ENCODE data around the gene CAMTA1. TPM values are rescaled to one million over a fixed set of nuclear protein-coding genes. Genes with fewer than 3 reads are reported as not detected.
A peak's percentile ranks its signal among the peaks of the same experiment; 100 is the strongest.

The CAMTA1 gene
- total and polyA plus RNA-seq, 9 of the 15 experiments (the other 6 are each of a cell fraction or from before 2014, with no cell fraction given), result 43.9 to 161 (median 65.9) TPM

DNA sequence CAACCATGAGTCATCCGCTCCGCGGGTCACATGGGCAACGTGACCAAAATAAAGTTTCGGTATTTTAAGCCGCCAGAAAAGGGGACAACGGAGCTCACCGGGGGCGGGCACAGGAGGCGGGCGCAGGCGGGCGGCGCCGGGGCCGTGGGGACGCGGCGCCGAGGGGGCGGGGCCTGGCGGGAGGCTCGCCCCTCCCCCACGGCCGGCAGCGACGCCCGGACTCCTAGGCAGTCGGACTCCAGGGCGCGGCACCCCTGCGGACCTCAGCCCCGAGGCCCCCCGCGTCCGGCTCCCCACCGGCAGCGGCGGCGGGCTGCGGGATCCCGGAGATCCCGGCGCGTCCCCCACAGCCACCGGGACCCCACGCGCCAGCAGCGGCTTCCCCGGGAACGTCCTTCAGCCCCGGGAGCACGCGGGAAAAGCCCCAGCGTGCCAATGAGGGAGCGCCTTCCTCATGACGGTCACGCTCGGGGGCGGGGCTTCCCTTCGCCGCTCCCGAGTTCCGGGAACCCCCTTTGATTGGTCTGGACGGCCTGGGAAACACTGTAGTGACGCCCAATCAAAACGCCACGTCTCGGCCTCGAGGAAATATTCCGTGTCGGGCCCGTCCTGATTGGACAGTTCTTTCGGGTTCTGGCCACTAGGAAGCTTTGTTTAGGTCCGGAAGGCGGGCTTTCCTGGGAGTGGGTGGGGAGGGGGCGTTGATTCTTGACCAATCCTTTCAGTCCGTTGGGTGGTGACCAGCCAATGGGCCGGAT lies 515 bp upstream of the CAMTA1 start (continued):
- TF ChIP-seq DIDO1 (tag; IDR thresholded peaks at IDR 0.05; ENCODE audit: low read depth) (no peak), MAZ (CRISPR knock-in tag; conservative IDR thresholded peaks at IDR 0.05 in 1 of 2, IDR thresholded peaks at IDR 0.05 in 1 of 2) (peak; percentile 79 to 92), HNRNPLL (IDR thresholded peaks at IDR 0.05; ENCODE audit: low read depth, low read length, poor library complexity, severe bottlenecking) (peak; percentile 49), ZNF282 (CRISPR knock-in tag; IDR thresholded peaks at IDR 0.05) (peak; percentile 98; the same call in 1 of the 2 replicates), PML (IDR thresholded peaks at IDR 0.05; ENCODE audit: low read length) (peak; percentile 64; the same call in 1 of the 2 replicates), SUPT5H (IDR thresholded peaks at IDR 0.05) (peak; percentile 85), POLR3G (IDR thresholded peaks at IDR 0.05; ENCODE audit: extremely low read depth, insufficient read length, insufficient replicate concordance) (no peak)
- TF ChIP-seq, protein P1, sequence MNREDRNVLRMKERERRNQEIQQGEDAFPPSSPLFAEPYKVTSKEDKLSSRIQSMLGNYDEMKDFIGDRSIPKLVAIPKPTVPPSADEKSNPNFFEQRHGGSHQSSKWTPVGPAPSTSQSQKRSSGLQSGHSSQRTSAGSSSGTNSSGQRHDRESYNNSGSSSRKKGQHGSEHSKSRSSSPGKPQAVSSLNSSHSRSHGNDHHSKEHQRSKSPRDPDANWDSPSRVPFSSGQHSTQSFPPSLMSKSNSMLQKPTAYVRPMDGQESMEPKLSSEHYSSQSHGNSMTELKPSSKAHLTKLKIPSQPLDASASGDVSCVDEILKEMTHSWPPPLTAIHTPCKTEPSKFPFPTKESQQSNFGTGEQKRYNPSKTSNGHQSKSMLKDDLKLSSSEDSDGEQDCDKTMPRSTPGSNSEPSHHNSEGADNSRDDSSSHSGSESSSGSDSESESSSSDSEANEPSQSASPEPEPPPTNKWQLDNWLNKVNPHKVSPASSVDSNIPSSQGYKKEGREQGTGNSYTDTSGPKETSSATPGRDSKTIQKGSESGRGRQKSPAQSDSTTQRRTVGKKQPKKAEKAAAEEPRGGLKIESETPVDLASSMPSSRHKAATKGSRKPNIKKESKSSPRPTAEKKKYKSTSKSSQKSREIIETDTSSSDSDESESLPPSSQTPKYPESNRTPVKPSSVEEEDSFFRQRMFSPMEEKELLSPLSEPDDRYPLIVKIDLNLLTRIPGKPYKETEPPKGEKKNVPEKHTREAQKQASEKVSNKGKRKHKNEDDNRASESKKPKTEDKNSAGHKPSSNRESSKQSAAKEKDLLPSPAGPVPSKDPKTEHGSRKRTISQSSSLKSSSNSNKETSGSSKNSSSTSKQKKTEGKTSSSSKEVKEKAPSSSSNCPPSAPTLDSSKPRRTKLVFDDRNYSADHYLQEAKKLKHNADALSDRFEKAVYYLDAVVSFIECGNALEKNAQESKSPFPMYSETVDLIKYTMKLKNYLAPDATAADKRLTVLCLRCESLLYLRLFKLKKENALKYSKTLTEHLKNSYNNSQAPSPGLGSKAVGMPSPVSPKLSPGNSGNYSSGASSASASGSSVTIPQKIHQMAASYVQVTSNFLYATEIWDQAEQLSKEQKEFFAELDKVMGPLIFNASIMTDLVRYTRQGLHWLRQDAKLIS (CRISPR knock-in tag; IDR thresholded peaks at IDR 0.05), result peak; percentile 88; the same call in 1 of the 2 replicates
- TF ChIP-seq, protein P2, sequence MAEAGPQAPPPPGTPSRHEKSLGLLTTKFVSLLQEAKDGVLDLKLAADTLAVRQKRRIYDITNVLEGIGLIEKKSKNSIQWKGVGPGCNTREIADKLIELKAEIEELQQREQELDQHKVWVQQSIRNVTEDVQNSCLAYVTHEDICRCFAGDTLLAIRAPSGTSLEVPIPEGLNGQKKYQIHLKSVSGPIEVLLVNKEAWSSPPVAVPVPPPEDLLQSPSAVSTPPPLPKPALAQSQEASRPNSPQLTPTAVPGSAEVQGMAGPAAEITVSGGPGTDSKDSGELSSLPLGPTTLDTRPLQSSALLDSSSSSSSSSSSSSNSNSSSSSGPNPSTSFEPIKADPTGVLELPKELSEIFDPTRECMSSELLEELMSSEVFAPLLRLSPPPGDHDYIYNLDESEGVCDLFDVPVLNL (CRISPR knock-in tag; IDR thresholded peaks at IDR 0.05; ENCODE audit: low read depth), result 0 out of 2 replicates have a peak, but pooled peaks have one; percentile 61
- TF ChIP-seq, protein P3, sequence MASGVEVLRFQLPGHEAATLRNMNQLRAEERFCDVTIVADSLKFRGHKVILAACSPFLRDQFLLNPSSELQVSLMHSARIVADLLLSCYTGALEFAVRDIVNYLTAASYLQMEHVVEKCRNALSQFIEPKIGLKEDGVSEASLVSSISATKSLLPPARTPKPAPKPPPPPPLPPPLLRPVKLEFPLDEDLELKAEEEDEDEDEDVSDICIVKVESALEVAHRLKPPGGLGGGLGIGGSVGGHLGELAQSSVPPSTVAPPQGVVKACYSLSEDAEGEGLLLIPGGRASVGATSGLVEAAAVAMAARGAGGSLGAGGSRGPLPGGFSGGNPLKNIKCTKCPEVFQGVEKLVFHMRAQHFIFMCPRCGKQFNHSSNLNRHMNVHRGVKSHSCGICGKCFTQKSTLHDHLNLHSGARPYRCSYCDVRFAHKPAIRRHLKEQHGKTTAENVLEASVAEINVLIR (CRISPR knock-in tag; IDR thresholded peaks at IDR 0.05), result peak; percentile 59
- TF ChIP-seq, protein P4, sequence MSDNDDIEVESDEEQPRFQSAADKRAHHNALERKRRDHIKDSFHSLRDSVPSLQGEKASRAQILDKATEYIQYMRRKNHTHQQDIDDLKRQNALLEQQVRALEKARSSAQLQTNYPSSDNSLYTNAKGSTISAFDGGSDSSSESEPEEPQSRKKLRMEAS (CRISPR knock-in tag; IDR thresholded peaks at IDR 0.05), result peak; percentile 86
